ENCODE results near the gene SYNGR4. TPM values are rescaled to one million over a fixed set of nuclear protein-coding genes. Genes with fewer than 3 reads are reported as not detected.

Gene SYNGR4
- total and polyA plus RNA-seq, 11 donors, result not detected

GRCh38 chr19:48338253-48338755 is 25.9 kb upstream of the SYNGR4 start:
- intact Hi-C loops (cut with DNase I), result loop anchor here in 1 of 10 donors (10.0 kb wide), 1 partner anchor 74 kb away; no protein-coding TSS in a partner anchor
- Histone ChIP-seq H3K4me3 (no peak overlapping the region), H3K27me3 (no peaks in the 10 kb centered on the region), H3K27ac (no peak overlapping the region), H3K9me3 (no peaks in the 10 kb centered on the region), H3K36me3 (peaks cover 0 to 20% (median 4%) of the 10 kb centered on the region in 9 donors), H3K4me1 (peaks cover 0 to 14% (median 8%) of the 10 kb centered on the region in 12 donors)
- no peak for ATAC-seq
- WGBS, 4 donors, result 91 to 93% (median 92%) methylated on average over 14 of the region's 14 CpGs
- TF ChIP-seq, protein P1, sequence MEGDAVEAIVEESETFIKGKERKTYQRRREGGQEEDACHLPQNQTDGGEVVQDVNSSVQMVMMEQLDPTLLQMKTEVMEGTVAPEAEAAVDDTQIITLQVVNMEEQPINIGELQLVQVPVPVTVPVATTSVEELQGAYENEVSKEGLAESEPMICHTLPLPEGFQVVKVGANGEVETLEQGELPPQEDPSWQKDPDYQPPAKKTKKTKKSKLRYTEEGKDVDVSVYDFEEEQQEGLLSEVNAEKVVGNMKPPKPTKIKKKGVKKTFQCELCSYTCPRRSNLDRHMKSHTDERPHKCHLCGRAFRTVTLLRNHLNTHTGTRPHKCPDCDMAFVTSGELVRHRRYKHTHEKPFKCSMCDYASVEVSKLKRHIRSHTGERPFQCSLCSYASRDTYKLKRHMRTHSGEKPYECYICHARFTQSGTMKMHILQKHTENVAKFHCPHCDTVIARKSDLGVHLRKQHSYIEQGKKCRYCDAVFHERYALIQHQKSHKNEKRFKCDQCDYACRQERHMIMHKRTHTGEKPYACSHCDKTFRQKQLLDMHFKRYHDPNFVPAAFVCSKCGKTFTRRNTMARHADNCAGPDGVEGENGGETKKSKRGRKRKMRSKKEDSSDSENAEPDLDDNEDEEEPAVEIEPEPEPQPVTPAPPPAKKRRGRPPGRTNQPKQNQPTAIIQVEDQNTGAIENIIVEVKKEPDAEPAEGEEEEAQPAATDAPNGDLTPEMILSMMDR (IDR thresholded peaks at IDR 0.05), result no peak
- TF ChIP-seq POLR2A (IDR thresholded peaks at IDR 0.05), result no peak
- DNase-seq, result no peak

DNA sequence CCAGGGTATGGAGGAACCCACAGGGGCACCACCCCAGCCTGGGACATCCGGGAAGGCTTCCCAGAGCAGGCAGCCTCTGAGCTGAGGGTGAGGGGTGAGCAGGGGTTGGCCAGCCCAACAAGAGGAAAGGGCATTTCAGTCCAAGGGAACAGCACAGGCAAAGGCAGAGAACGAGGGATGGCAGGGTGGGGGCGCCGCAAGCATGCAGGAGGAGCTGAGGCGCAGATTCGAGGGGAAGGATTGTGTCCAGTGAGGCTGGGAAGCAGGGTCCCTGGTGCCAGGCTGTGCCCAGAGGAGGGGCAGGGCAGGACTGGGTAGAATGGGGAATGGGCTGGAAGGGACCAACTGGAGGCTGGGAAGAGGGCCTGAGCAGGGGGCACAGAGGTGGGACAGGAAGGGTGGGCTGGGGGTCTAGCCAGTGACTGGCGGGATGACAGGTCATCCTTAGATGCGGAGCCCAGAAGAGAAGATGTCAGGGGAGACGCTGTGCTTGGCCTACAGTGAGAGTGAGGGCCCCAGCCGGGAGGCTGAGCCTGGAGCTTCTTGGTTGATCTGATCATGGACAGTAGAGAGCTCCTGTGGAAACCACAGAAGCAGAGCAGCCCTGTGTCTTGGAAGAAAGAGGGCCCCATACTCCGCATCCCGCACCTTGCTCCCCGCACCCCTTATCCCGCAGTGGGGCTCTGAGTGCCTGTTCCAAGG is 25.2 kb upstream of the SYNGR4 start:
- Histone ChIP-seq H3K4me3 (no peak overlapping the region), H3K9me3 (no peaks in the 10 kb centered on the region), H3K4me1 (peaks cover 0 to 8% (median 2%) of the 10 kb centered on the region in 12 donors), H3K27ac (no peak overlapping the region), H3K27me3 (no peaks in the 10 kb centered on the region), H3K36me3 (peaks cover 0 to 20% (median 4%) of the 10 kb centered on the region in 9 donors)
- ATAC-seq (no peak), DNase-seq (no peak)
- 91 to 96% (median 94%) methylated on average over 13 to 14 of the region's 14 CpGs for WGBS, 4 donors
- TF ChIP-seq POLR2A (IDR thresholded peaks at IDR 0.05), result no peak
- TF ChIP-seq, protein P1 (IDR thresholded peaks at IDR 0.05), result no peak
- intact Hi-C loops (cut with DNase I), result loop anchor here in 1 of 10 donors (10.0 kb wide), 1 partner anchor 74 kb away; no protein-coding TSS in a partner anchor

- ATAC-seq, result no peak
- WGBS, 4 donors, result 91 to 93% (median 92%) methylated on average over 11 of the region's 11 CpGs
Measured at GRCh38 chr19:48340995-48341394, 23.2 kb upstream of the SYNGR4 start.

More at GRCh38 chr19:48340995-48341394, 23.2 kb upstream of the SYNGR4 start:
- Histone ChIP-seq H3K27ac (no peak overlapping the region), H3K4me1 (no peaks in the 10 kb centered on the region), H3K9me3 (no peaks in the 10 kb centered on the region), H3K27me3 (no peaks in the 10 kb centered on the region), H3K36me3 (peaks cover 0 to 20% (median 4%) of the 10 kb centered on the region in 9 donors), H3K4me3 (no peak overlapping the region)
- no peak for DNase-seq
- intact Hi-C loops (cut with DNase I), result loop anchor here in 1 of 10 donors (10.0 kb wide), 1 partner anchor 94 kb away; no protein-coding TSS in a partner anchor
- TF ChIP-seq POLR2A (IDR thresholded peaks at IDR 0.05), result no peak
- TF ChIP-seq, protein P1 (IDR thresholded peaks at IDR 0.05), result no peak

Data from heart left ventricle (tissue), 16 donors.